Suppressor macrophage treated with lipopolysaccharide for 4 hours (primary cell): ENCODE measurements around the gene ACTA1.
"Not testable (repeated sequence)": the region's sequence is repeated elsewhere in the genome, so short reads cannot be mapped to it uniquely, and the experiment has no call there.

Experiments
- DNase-seq: peaks from one replicate; pipeline ENCODE4 v3.0.0-alpha.2; 2020

The ACTA1 gene

DNA sequence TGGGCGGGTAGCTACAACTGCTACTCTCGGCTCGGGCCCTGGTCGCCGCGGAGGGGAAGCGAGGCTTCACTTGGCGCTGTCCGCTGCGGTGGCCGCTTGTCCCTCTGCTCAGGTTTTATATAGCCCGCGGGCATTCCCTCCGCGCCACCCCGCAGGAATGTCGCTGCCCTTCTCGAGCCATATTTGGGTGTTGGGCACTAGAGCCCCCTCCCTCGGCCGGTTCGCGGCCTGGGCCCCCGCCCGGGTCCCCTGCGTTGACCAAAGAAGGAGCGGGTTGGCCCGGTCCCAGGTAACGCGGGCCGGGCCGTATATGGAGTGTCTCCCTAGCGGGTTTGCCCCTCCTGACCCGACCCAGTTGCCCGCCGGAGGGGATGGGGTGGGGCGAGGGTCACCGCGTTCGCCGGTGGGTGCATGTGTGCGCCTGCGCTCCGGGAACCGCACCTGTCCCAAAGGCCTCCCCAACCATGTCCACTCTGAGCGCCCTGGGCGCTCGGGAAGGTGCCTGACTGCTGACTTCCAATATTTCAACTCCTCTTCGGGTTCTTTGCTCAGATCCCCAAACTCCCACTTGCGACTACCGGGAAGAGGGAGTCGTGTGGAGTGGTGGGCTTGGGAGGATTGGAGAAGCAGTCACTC is at the start of gene ACTA1:
ACTA1 (minus strand) TSS at position 90 of the 636 bp plus-strand sequence. CDS start 979 bp downstream, outside the sequence.
- DNase-seq = no peak

DNA sequence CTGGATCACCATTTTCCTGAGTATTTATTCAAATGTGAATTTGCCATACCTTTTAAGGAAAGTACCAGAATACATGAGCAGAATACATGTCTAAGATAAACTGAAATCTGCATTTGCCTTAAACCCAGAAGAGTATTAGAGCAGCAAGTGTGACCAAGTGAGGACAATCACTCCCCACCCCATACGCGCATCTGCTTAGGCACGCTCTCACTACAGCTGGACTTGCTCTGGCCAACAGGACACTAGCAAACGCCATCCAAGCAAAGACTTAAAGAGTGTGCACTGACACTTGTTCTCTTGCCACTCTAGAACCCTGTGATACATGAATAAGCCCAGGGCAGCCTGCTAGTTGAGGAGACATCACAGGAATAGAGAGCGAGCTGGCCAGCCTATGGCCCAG is 48.6 kb upstream of the ACTA1 start:
- no peak for DNase-seq

DNA sequence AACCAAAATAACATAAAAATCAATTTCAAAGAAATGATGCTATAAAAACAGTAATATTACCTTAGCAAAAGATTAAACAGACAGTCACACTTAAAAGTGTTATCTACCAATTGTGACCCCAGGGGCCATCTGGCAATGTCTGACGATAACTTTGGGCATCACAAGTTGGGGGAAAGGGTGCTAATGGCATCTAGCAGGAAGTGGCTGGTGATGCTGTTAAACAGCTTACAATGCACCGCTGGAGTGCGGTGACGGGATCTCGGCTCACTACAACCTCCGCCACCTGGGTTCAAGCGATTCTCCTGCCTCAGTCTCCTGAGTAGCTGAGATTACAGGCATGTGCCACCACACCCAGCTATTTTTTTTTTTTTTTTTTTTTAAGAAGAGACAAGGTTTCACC is 46.6 kb upstream of the ACTA1 start:
- no peak for DNase-seq

DNA sequence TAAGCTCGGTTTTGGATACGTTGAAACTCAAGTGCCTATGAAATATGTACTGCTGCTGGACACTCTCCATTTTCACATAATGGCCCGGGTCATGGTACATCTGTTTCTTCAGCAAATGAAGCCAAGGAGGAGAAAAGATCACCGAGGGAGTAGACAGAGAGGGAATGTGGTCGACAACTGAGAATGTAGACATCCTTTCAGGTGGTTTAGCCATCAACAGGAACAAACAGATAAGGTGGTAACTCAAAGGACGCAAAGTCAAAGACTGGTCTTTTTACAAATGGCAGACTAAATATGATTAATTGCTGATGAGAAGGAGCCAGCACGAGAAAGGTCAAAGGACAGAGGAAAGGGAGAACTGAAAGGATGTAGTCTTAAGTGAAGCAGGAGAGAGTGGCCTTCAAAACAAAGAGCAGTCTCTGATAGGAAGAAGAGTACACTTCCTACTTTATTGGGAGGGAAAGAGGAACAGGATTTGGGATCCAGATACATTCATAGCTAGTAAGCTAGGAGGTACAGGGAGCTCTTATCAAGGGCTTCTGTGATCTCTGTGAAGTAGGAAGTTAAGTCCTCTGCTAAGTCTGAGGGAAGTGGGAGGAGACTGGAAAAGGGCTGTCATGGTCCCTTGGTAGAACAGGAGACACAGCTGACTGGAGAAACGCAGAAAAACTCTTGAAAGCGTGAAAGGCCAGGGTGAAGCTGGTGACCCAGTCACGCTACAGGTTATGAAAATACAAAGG is 45.9 kb upstream of the ACTA1 start:
- DNase-seq = peak; percentile 19

DNA sequence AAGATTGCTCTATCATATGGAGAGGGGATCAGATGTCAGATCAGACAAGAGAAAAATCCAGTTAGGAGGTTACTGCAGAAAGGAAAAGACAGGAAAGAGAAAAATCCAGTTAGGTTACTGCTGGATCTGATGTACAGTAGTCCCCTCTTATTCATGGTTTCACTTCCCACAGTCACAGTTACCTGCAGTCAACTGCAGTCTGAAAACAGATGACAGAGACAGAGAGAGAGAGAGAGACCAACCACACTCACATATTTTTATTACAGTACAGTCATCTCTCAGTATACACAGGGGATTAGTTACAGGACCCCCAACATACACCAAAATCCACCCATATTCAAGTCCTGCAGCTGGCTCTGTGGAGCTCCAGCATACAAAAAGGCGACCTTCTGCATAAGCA is 45.0 kb upstream of the ACTA1 start:
- DNase-seq = no peak

DNA sequence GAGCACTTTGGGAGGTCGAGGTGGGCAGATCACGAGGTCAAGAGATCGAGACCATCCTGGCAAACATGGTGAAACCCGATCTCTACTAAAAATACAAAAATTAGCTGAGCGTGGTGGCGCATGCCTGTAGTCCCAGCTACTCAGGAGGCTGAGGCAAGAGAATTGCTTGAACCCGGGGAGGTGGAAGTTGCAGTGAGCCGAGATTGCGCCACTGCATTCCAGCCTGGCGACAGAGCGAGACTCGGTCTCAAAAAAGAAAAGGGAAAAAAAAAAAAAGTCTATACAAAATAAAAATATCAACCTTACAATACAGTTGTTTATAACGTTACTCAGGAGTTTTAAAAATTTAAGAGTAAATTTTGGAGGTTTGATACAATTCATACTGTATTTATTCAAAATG is 42.0 kb upstream of the ACTA1 start:
- DNase-seq = not testable (repeated sequence)

DNA sequence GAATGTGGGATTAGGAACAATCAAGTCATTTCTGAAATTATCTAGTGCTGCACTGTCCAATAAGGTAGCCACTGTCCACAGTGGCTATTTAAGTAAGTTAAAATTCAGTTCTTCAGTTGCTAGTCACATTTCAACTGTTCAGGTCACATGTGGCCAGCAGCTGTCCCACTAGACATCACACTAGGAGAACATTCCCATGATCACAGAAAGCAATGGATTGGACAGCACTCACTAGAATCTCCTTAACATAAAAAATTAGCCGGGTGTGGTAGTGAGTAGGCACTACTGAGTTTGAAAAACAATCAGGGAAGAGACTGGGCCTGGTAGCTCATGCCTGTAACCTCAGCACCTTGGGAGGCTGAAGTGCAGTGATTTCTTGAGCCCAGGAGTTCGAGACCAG is 40.6 kb upstream of the ACTA1 start:
- no peak for DNase-seq

DNA sequence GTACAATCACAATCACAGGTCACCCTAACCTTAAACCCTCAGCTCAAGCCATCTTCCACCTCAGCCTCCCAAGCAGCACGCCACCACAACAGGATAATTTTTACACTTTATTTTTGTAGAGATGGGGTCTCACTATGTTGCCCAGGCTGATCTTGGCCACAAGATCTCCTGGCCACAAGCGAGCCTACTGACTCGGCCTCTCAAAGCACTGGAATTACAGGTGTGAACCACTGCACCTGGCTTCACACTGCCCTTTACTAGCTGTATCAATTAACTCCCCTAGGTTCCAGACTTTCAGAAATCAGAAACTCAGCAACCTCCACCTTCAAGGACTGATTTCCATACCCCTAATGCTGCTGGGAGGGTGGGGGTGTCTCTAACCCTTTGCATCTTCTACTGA is 37.3 kb upstream of the ACTA1 start:
- no peak for DNase-seq

DNA sequence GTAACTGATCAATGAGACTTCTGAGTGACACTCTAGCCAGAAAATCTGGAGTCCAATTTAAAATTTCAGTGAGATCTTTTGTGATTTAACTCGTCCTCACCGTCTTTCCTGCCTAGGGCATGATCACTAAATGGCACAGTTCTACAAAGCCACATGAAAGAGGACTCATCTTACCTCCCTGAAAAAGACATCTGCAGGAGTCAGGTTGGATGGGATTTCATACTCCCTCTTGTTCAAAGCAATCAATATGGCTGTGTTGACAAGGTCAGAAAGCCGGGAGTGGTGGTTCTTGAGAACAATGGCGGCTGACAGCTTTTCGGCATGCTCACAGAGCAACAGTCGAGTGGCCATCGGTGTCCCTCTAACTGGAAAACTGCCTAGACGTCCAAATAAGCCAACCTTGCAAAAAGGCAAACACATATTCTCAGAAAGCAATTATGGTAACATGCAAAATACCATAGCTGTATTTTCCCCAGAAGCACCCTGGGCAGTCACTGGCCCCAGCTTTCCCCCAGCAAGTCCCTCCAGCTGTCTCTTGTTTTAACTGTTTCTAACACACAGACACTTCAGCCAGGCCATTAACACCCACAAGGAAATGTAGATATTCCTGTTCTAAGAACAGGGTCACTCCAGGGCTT is 36.6 kb upstream of the ACTA1 start:
- DNase-seq = no peak

DNA sequence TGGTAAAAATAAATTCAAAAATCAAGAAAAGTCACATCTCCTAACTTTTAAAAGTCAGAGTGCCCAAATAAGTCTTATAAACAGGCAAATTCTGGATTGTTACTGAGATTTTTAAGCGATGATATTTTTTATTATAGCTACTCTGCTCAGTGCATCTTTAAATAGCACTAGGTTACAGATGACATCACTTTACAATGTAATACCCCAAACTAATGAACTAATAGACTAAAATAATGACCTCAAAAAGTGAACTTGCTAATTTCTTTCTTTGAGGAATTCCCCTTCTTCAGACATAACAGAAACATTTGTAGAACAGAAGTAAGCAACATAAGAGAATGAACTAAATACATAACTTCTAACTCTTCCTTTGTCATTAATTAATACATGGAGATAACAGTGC is 33.0 kb upstream of the ACTA1 start:
- no peak for DNase-seq

DNA sequence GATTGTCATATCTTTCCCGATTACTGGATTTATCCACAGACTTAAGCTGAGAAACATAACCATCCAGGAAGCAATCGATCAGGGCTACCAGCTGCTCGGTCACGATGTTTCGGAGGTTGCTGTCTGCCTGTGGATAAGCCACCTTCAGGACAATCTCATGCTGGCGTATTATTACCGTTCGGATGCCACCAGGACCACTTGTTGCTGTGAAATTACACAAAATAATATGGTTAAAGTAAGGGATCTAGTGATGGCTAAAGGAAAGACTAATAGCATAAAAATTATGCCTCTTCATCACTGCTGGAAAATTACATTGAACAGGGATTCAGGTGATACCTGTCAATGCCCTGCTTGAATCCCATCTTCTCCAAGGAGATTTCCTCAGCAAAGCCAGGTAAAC is 30.8 kb upstream of the ACTA1 start:
- no peak for DNase-seq

DNA sequence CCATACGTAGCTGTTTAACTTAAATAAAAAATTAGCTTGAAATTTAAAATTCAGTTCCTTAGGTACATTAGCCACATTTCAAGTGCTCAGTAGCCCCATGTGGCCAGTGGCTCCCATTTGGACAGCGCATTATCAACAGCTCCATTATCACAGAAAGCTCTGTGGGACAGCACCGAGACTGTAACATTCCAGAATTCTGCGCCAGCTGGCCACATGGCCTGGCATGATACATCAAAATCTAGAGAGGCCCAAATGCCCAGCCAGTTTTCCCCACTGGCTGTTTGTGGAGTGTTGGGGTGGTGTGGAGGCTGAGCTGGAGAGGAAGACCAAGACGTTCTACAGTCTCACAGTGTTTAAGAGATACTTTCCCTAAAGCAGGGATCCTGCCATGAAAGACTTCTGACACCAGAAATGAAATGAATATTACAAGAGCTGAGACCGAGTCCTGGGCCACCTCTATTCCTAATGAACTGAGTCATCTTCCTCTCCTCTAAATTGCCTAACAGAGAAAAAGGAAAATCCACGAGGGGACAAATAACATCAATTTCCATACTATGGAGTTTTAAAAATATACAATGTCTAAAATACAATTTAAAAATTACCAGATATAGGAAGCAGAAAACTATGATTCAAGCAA is 27.3 kb upstream of the ACTA1 start:
- no peak for DNase-seq

DNA sequence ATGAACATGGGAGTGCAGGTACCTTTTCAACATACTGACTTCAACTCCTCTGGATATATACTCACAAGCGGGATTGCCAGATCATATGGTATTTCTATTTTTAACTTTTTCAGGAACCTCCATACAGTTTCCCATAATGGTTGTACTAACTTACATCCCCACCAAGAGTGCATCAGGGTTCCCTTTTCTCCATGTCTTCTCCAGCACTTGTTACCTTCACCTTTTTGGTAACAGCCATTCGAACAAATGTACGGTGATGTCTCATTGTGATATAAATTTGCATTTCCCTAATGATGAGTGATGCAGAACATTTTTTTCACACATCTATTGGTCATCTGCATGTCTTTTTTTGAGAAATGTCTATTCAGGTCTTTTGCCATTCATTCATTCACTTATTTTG is 25.9 kb upstream of the ACTA1 start:
- DNase-seq = no peak

DNA sequence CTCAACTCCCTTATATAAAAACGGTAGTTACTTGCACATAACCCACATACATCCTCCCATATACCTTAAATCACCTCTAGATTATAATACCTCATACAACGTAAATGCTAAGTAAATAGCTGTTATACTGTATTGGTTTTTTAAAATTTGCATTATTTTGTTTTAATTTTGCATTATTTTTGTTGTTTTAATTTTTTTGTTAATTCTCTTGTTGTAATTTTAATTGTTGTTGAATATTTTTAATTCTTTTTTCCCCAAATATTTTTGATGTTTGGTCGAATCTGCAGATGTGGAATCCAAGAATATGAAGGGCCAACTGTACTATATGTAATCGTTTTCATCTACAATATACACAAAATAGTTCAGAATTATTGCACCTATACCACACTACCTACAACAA is 23.5 kb upstream of the ACTA1 start:
- no peak for DNase-seq

DNA sequence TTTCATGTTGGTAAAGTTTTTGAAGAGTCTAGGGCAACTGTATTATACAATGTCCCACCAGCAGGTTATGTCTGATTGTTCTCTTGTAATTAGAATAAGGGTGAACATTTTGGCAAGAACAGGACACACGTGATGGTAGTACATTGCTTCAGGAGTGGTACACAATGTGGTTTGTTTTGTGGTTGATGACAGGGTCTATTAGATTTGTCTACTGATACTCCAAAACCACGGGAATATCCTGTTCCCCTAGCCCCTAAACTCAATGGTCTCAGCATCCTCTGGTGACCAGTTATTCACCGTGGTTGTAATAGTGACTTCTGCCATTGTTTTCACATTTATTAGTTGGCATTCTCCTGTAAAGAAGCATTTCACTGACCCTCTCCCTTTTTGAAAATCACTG is 22.1 kb upstream of the ACTA1 start:
- no peak for DNase-seq

DNA sequence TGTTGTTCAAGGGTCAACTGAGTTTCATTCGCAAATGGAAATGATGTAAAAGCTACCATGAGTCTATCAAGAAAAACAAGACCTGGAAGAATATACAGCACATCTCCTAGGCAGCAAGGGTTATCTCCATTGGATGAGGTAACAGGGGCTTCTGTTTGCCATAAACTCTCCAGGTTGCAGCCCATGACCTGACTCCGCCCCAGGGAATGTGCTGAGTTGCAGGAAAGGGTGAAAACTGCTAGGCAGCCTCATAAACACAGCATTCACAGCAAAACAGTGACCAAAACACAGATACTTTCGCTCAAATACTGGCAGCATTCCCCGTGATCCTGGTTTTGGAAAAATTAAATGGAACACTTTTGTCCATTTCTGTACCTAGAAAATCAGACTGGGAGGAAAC is 20.2 kb upstream of the ACTA1 start:
- no peak for DNase-seq

DNA sequence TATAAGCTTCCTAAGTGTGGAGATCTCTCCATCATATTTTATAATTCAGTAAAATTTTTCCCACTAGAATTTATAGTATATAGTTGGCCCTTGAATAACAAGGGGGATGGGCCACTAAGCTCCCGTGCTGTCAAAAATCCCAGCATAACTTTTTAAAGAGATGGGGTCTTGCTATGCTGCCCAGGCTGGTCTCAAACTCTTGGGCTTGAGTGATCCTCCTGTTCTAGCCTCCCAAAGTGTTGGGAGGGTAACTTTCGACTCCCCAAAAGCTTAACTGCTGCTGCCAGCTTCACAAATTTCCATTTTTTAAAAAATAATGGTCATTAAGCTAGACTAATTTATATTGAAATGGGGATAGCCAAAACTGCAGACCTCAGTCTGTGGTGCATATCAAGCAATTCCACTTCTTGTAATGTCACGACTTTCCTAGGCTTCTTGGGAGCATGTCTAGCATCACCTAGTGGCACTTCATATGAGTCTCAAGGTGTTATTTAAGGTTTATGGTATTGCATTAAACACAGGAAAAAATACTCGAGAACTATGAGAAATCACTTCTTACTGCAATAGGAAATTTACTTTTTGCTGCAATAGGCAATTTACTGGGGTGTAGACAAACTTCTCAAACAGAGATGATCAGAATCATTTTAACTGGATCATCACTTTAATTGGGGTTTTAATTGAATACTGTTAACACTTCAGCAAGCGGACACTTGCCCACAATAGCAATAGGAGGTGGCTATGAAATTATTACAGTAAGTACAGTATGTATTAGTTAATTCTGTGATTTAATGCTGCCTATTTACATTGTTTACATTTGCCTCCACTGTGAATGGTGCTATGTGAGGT is 19.3 kb upstream of the ACTA1 start:
- no peak for DNase-seq

DNA sequence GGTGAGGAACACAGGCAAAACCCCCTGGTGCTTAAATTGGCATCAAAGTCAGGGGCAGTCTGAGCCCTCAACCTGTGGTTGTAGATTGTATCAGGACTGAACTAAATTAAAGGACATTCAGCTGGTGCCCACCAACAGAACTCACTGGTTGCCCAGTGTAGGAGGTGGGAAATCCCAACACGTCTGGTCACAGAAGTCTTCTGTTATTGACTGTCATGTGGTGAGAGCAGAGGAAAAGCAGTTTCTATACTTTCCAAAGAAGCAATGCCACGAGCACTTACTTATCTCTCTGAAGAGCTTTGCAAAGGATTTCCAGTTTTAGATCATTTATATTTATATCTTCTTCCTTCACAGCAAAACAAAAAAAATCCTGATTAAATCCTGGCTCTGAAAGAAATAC is 15.0 kb upstream of the ACTA1 start:
- no peak for DNase-seq

DNA sequence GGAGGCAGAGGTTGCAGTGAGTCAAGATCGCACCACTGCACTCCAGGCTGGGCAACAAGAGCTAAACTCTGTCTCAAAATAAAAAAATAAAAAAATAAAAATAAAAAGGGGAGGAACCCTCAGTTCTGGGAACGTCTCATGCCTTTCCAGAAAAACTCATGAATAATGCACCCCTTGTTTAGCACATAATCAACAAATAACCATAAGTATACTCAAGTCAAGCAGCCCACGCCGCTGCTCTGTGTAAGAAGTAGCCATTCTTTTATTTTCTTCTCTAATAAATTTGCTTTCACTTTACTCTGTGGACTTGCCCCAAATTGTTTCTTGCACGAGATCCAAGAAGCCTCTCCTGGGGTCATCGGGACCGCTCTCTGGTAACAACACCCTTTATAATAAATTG is 14.5 kb upstream of the ACTA1 start:
- no peak for DNase-seq

DNA sequence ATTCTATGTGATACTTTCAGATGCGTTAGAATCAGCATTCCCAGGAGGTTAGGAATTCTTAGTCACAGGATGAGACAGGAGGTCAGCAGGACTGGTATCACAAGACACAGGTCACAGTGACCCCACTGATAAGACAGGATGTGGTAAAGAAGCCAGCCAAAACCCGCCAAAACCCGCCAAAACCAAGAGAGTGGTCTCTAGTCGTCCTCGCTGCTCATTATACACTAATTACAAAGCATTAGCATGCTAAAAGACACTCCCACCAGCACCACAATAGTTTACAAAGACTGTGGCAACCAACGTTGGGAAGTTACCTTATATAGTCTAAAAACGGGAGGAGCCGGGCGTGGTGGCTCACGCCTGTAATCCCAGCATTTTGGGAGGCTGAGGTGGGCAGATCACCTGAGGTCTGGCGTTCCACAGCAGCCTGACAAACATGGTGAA is 13.9 kb upstream of the ACTA1 start:
- no peak for DNase-seq

DNA sequence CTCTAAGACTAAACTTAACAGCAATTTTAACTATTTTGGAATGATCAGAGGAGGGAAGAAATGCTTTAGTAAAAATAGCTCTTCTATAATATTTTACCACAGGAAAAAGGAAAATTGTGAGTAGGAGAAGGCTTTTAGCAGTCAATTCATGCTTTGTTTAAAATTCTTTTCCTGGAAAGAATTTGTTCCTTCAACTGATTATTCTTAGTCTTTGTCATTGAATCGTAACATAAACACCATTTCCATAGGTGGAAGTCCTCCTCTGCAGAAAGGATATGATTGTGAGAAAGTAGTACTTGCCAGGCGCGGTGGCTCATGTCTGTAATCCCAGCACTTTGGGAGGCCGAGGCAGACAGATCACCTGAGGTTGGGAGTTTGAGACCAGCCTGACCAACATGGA is 11.9 kb upstream of the ACTA1 start:
- DNase-seq = no peak

DNA sequence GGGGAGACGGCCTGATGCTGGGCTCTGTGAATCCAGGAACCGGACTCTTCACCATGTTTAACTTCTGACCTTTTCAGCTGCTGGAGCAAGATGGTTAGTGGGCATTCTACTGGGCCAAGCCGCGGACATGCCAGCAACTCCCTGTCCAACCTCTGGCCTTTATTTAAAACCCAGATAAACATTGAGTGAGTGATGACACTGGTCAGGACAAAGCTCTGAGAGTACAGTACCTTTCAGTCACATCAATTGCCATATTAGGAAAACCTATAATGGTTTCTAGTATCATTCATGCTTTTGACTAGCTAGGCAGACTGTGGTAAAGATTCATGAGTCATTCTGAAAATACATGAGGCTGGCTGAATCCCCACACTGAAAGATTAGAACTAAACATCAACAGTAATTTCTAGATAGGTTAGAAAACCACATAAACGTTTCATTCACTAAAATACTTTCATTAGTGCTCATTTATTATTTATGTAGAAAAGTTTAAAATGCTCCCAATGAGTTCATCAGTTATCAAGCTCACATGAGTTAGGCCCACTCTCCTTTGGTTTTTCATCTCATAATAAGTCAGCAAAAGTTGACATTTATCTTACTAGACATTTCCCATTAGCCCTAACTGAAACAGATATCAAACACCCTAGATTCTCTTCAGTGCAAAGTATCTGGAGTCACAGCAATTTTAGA is 7.1 kb upstream of the ACTA1 start:
- DNase-seq = no peak
